NCI-H1436 treated with DMSO at 0.1 percent for 48 hours (cell line): ENCODE data around the gene GATB.

ENCODE experiments used
- DNase-seq: peaks from one replicate; lab custom pipeline; 2025; lab: John Stamatoyannopoulos, UW

GATB gene, protein sequence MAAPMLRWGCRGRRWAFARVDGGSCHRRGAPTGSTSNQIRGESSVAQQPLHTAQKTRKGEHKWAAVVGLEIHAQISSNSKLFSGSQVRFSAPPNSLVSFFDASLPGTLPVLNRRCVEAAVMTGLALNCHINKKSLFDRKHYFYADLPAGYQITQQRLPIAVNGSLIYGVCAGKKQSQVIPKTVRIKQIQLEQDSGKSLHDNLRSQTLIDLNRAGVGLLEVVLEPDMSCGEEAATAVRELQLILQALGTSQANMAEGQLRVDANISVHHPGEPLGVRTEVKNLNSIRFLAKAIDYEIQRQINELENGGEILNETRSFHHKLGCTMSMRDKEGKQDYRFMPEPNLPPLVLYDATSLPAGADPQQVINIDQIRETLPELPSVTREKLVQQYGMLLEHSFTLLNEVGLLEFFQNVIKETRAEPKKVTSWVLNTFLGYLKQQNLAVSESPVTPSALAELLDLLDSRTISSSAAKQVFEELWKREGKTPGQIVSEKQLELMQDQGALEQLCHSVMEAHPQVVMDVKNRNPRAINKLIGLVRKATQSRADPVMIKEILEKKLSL

GRCh38 chr4:151760712-151761661 is at the start of gene GATB:
TSS of gene GATB (minus strand) at chr4:151761007. CDS start at chr4:151760982, 25 bp downstream.
- peak; percentile 70 for DNase-seq

GRCh38 chr4:151810476-151810875 is 49.7 kb upstream of the GATB start:
- no peak for DNase-seq

DNA sequence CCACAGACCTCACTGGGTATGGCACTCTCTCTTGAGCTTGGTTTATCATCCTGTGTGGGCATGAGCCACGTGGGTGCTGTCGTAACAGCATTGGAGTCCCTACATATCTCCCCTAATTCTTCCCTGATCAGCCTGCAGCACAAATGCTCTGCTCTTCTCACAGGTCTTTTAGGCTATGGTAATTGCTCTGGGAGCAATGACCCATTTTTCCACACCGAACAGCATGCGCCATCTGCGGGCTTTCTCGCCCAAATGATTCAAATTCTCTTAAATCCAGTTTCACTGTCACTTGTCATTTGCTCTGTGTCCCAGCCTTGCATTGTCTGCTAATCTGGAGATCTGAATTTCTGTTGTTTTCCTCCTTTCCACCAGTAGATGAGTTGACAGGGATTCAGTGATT is 48.9 kb upstream of the GATB start:
- no peak for DNase-seq

DNA sequence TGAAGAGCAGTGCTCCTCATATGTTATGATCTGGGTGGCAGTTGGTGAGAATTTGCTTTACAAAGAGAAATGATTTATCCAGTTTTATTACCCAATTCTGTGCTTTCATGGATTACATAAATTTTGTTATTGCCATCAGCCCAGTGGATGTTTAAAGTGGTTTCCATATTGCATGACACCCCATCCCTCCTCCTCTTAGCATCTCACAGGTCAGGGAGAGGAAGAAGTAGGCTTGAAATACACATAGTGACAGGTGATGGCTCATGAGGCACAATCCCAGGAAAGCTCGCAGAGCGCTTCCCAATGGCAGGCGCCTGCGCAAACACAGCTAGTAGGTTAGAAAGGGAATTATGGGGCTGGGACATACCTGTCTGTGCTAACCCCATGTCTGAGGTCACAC is 47.7 kb upstream of the GATB start:
- DNase-seq = no peak

DNA sequence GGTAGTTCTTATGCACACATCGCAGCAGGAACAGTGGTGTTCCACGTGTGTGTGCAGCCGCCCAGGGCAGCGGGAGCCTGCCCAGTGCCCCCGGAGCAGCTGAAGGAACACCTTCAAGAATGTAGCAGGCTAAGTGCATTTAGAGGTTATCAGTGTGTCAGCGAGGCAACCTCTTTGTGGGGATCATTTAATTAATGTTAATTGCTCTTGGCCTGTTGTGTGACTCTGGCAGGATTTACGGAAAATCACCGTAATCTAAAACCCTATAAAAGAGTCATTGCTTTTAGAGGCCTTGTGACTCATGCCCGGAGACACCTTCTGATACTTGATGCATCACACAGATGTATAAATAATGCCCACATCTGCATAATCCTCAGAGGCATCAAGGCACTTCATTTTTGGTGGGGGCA is 47.3 kb upstream of the GATB start:
- DNase-seq = no peak

- DNase-seq = no peak
Observed at GRCh38 chr4:151807220-151807619, 46.4 kb upstream of the GATB start.

- DNase-seq = no peak
Observed at GRCh38 chr4:151806511-151806927, 45.7 kb upstream of the GATB start.

DNA sequence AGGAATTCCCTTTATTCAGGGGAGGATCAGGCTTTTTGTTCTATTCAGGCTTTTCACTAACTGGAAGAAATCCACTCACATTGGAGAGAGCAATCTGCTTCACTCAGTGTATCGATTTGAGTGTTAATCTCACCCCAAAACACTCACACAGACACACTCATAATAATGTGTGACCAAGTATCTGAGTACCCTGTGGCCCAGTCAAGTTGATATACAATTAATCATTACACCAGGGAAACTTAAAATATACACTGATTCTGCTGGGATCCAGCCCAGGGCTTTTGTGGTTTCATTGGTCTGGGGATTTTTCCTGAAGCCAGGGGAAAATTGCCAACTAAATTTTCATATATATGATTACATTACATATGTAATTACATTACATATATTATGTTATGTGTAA is 44.0 kb upstream of the GATB start:
- DNase-seq = no peak

DNA sequence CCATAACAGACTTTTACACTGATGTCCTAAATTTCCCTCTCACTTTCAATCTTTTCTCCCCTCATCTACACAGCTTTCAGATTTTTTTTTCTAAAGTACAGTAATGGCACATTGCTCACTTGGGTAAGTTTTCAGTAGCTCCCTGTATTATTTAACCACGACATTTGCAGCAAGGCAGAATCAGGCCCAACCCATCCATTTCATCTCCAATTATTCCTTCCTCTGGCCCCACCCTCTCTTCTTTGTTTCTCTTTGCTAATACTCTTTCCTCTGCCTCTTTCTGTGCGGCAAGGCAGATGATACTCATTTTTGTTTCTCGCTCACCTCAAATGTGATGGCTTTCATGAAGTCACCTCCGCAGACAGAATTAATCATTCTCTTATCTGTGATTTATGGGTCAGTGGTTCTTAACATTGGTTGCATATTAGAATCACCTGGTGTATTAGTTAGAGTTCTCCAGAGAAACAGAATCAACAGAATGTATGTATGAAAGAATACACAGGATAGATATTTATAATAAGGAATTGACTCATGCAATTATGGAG is 43.4 kb upstream of the GATB start:
- DNase-seq = no peak

DNA sequence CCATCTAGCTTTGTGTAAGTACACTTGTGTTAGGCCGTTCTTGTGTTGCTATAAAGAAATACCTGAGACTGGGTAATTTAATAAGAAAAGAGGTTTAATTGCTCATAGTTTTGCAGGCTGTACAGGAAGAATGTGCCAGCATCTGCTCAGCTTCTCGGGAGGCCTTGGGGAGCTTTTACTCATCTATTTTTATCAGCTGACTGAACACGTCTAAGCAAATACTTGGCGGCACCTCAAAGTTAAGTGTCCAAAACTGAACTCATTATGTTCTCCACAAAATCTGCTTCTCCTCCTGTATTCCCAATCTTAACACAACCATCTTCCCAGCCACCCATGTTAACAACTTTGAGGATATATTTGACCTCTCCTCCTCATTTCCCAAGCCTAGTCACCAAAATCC is 42.4 kb upstream of the GATB start:
- DNase-seq = no peak

DNA sequence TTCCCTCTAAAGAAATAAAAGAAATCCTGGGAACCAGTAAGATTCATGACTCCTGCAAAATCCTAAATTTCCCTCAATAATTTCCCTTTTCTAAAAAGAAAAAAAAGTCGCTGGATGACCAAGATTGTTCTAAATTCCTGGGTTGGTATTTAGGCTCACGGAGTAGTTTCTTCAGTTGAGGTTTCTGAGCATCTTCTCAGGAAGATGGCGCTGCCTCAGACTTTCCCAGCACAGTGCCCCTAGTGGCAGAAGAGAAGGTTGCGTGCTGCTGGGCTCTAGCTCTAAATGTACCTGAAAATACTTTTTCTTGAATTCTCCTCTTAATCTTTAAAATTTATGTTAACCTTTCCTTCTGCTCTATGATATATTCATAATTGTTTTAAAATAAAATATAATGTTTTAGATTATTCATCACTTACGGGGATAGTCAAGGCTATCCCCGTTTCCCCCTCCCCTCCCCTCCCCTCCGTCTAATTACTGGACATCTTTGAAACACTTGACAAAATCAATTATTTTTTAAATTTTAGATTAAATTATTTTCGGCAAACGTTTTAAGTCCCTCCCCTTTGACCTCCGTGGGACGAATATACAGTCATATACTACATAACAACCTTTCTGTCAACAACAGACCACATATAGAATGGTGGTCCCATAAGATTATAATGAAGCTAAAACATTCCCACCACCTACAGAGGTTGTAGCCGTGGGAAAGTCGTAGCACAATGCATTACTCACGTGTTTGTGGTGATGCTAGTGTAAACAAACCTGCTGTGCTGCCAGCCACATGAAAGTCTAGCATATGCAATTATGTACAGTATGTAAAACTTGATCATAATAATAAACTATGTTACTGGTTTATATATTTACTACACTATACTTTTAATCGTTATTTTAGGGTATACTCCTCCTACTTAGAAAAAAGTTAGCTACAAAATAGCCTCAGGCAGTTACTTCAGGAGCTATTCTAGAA is 41.0 kb upstream of the GATB start:
- no peak for DNase-seq

GRCh38 chr4:151799417-151800012 is 38.7 kb upstream of the GATB start:
- no peak for DNase-seq

GRCh38 chr4:151798678-151799416 is 38.0 kb upstream of the GATB start:
- no peak for DNase-seq

- DNase-seq = no peak
Observed at GRCh38 chr4:151797853-151798252, 37.0 kb upstream of the GATB start.

DNA sequence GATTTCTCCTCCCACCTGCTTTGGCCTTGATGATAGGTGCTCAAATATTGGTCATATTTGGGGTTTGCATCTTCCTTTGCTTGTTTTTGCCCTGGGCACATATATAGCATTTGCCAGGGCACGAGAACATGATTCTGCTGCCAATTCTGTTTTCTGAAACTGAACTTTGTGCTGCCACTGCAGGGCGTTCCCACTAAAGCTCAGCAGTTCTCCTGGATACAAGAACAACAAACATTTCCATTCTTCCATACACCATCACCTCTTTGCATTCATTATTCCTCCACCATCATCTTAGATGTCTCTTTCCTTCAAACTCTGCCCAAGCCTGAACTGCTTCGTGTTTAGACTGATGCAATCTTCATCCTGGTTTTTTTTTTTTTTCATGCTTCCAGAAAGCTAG is 36.3 kb upstream of the GATB start:
- DNase-seq = no peak

DNA sequence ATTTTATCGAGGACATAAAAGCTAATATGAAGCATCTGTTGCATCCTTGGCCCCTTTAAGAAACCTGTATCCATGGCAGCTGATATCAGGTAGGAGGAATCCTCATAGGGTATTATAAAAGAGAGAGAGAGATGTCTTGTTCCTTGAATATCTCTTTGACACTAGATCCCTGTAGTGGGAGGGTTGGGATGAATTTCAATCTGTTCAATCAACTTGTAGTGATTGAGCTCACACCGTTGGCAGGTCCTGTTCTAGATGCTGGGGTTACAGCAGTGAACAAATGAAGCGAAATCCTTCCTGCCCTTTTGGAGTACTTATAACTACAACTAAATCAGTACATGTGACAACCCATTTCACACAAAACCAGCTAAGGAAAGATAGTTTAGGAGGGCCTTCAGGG is 35.3 kb upstream of the GATB start:
- DNase-seq = no peak

- DNase-seq = no peak
Observed at GRCh38 chr4:151792995-151793394, 32.2 kb upstream of the GATB start.

DNA sequence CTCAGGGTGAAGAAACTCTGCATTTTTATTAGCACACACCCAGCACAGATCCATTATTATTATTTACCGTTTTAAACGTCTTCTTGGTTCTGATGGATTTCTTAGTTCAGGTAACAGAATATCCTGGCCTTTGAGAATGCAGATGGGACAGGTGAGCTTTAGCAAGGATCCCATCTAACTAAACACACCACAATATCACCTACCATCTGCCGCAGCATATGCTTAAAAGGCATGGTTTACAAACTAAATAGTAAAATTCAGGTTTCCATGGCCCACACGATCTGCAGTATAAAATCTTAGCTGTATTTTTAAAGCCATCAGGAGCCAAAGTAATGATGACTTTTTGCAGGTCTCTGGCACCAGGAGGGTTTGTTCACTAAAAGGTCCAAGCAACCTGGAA is 31.7 kb upstream of the GATB start:
- DNase-seq = no peak

DNA sequence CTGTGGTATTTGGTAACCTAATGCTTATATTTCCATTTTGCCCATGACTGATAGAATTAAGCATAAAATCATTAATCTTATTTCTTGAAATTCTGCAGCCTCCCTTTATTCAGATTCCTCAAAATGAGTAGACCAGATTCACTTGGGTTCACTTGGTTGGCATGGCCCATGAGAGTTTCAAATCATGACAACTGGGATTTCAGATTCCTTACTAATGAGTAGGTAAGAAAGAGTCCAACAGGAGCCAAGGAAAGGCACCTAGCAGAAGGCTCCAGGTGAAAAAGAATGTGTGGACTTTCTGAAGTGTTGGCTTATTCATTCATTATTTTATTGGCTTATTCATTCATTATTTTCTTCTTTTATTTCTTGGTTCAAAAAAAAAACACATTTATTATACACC is 27.2 kb upstream of the GATB start:
- DNase-seq = no peak

GRCh38 chr4:151786158-151786495 is 25.3 kb upstream of the GATB start:
- no peak for DNase-seq
